Loucy (cell line): Measurements from ENCODE around the gene TEX48.

Source experiments
- EZH2phosphoT487 ChIP-seq: fragments of 200-600 bp; IDR thresholded peaks from 2 replicates; pipeline ENCODE4 v1.6.1; 2018; ENCODE audit warnings: antibody characterized with exemption, mild to moderate bottlenecking, moderate library complexity, borderline replicate concordance
- TF ChIP-seq, protein P1 (sequence below): fragments of 200-600 bp; sonication (generic); conservative IDR thresholded peaks from 2 replicates; pipeline ENCODE4 v1.5.1; 2014; ENCODE audit warnings: mild to moderate bottlenecking, antibody characterized with exemption, low read length

DNA sequence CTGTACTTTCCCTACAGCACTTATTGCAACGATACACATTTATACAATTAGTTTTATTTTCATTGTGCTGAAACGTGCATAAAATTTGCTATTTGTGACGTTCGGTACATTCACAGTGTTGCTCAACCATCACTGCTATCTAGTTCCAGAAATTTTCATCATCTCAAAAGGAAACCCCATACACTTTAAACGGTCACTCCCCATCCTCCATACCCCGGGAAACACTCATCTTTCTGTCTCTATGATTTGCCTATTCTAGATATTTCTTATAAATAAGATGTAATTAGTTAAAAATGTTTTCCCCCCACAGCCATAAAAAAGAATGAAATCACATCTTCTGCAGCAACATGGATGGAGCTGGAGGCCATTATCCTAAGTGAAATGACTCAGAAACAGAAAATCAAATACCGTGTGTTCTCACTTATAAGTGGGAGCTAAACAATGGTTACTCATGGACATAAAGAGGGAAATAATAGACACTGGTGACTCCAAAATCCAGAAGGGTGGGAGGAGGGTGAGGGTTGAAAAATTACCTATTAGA, 40.2 kb upstream of the TEX48 start:
- TF ChIP-seq, protein P1, sequence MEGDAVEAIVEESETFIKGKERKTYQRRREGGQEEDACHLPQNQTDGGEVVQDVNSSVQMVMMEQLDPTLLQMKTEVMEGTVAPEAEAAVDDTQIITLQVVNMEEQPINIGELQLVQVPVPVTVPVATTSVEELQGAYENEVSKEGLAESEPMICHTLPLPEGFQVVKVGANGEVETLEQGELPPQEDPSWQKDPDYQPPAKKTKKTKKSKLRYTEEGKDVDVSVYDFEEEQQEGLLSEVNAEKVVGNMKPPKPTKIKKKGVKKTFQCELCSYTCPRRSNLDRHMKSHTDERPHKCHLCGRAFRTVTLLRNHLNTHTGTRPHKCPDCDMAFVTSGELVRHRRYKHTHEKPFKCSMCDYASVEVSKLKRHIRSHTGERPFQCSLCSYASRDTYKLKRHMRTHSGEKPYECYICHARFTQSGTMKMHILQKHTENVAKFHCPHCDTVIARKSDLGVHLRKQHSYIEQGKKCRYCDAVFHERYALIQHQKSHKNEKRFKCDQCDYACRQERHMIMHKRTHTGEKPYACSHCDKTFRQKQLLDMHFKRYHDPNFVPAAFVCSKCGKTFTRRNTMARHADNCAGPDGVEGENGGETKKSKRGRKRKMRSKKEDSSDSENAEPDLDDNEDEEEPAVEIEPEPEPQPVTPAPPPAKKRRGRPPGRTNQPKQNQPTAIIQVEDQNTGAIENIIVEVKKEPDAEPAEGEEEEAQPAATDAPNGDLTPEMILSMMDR = no peak
- no peak for TF ChIP-seq EZH2phosphoT487
